Heart left ventricle (tissue), 13 donors: ENCODE data around the gene OGFOD3.

Experiments used
- CTCF ChIP-seq, 12 donors: fragments of 200-600 bp; sonication (generic) in 4 of 12; IDR thresholded peaks; one replicate each; pipeline versions ENCODE4 v1.5.0 to v1.8.0; 2018 to 2022; ENCODE audit warnings: antibody characterized with exemption in 12 of 12, mild to moderate bottlenecking in 5 of 12
- POLR2A ChIP-seq, 2 donors: fragments of 450-650 bp; IDR thresholded peaks; one replicate each; pipeline ENCODE4 v1.6.1; 2017; ENCODE audit warnings: antibody characterized with exemption in 2 of 2, mild to moderate bottlenecking in 2 of 2, moderate library complexity in 2 of 2
- donor health status: ischemic (EF 13 %, LVEDD 7.1; RV severe dilation, severe dysfunction).
- donor health status: DM: no; HTN: yes; CAD: no.
- donor health status: DM: no; HTN: no; CAD: no.
- donor health status: ischemic (EF 25% LVEDD 6.9; RV normal size, moderate dysfunction).
- donor health status: ischemic (EF 25% LVEDD 5.7; RV mildly dilated, moderate dysfunction).
- donor health status: ischemic (EF 35%, LVEDD 5.7; RV mildly dilated, moderate dysfunction).
- donor health status: nonischemic (EF 11% LVEDD 7.7; RV severe dilation, severe dysfunction).
- donor health status: DM: yes; HTN: yes; CAD: no.
- donor health status: PGD.
- donor health status: ischemic (EF 29% LVEDD 5.4; RV normal size, mild dysfunction).
- donor health status: nonischemic (EF 23%, LVEDD 6.1; RV moderate dilation, normal function).

- TF ChIP-seq CTCF (IDR thresholded peaks at IDR 0.05) (no peak), POLR2A (IDR thresholded peaks at IDR 0.05) (no peak)
These were observed 26.8 kb downstream of the OGFOD3 start for GRCh38 chr17:82391496-82392066.
